ENCODE measurements around the gene SLC2A6. TPM values are rescaled to one million over a fixed set of nuclear protein-coding genes. Genes with fewer than 3 reads are reported as not detected.
"Not testable (repeated sequence)": the region's sequence is repeated elsewhere in the genome, so short reads cannot be mapped to it uniquely, and the experiment has no call there.

SLC2A6 gene
- total RNA-seq, 1 donor from 2014 or later = 2.4 TPM

DNA sequence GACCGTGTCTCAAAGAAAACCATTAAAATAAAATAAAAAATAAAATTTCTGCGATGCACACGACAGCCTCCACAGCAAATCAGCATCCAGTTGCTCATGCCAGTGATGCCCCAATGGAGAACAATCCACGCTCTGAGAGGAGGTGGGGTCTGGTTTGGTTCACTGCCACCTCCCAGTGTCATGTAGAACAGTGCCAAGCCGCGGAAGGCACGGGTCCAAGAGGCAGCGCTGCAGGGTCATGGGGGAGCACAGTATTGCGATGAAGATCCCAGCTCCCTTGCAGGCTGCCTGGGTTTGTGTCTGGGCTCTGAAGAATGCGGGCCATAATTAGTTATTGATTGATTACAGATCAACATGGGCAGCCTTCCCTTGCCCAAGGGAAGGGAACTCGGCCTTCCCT lies 25.2 kb downstream of the SLC2A6 start:
- no peak for DNase-seq
- ATAC-seq = peak; percentile 34
- intact Hi-C loops (cut with micrococcal nuclease) = no loop called here

- intact Hi-C loops (cut with micrococcal nuclease) = no loop called here
- ATAC-seq (no peak), DNase-seq (no peak)
Measured at GRCh38 chr9:133452562-133452961, 26.3 kb downstream of the SLC2A6 start.

DNA sequence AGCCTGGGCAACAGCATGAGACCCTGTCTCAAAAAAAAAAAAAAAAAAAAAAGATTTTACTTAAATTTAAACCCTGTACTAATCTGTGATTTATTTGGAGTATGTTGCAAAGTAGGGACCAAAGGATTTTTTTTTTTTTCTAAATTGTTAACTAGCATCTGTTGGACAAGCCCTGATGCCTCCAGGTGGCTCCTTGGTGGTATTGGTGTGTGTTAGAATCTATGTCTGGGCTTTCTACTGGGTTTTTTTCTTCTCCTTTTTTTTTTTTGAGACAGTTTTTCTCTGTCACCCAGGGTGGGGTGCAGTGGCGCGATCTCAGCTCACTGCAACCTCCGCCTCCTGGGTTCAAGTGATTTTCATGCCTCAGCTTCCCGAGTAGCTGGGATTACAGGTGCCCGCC lies 27.0 kb downstream of the SLC2A6 start:
- DNase-seq; intact Hi-C loops (cut with micrococcal nuclease); ATAC-seq: not testable (repeated sequence)

- no peak for DNase-seq
- no peak for ATAC-seq
- intact Hi-C loops (cut with micrococcal nuclease) = no loop called here
Measured at GRCh38 chr9:133449760-133450159, 29.1 kb downstream of the SLC2A6 start.

GRCh38 chr9:133448487-133448972 lies 30.4 kb downstream of the SLC2A6 start:
- intact Hi-C loops (cut with micrococcal nuclease) = no loop called here
- ATAC-seq = no peak
- DNase-seq = no peak

DNA sequence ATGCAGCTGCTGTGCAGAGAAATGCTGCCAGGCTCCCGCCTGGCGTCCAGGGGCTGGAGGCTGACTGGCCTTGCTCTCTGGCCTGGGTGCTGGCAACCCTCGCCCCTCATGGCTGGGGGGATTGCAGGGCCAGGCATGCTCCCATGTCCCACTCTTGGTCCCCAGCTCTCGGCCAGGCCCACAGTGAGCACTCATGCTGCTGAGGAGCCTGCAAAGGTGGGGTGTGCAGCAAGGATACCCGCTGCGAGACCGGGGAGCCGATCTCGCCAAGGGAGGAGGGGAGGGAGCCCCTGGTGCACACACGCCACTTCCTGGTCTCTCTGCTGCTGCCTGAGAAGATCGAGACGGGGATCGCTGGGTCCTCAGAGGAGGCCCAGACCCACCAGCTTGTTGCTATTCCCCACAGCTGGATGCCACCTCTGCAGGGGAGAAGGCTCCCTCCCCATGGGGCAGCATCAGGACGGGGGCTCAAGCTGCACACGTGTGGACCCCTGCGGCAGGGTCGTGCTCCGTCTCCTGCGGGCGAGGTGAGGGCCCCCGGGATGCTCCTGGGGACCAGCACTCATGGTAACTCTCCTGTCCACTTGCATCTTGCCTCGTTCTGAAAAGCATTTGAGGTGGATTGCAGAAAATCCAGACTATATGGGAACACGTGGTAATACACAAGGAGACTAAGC lies 33.5 kb downstream of the SLC2A6 start:
- DNase-seq = no peak
- ATAC-seq = no peak
- intact Hi-C loops (cut with micrococcal nuclease) = no loop called here

DNA sequence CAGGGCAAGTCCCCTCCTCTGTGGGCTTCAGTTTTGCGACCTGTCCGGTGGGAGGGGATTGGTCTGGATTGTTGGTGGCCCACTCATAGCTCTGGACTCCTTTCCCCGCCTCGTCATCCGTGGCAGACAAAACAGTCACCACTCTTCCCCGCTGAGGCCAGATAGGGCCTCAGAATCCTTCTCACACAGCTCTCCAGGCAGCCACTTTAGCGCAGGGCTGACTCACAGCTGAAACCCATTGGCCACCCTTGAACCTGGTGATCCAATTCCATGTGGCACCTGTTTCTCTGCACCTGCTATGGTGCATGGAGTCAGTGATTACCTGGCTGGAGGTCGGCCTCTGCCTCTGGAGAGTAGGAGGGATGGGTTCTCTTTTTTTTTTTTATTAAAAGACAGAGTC lies 34.9 kb downstream of the SLC2A6 start:
- intact Hi-C loops (cut with micrococcal nuclease) = no loop called here
- ATAC-seq = no peak
- no peak for DNase-seq

GRCh38 chr9:133443248-133443647 lies 35.7 kb downstream of the SLC2A6 start:
- intact Hi-C loops (cut with micrococcal nuclease) = no loop called here
- DNase-seq = no peak
- no peak for ATAC-seq

DNA sequence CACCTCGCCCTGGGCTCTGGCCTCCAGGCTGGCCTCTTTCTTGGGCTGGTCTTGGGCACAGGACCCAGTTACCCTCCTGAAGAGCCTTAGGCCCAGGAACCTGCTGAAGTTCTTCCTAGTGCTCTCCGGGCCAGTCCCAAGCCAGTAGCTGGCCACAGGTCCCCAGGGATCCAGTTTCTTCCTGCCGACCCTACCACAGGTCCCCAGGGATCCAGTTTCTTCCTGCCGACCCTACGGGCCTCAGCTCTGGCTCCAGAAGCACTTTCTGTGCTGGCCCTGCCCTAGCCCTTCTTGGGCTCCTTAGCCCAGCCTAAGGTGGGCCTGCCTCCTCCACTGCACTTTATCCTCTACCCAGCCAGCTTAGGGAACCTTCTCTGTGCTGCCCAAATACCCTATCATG lies 37.3 kb downstream of the SLC2A6 start:
- ATAC-seq (no peak), DNase-seq (no peak)
- intact Hi-C loops (cut with micrococcal nuclease) = no loop called here

- intact Hi-C loops (cut with micrococcal nuclease) = no loop called here
- ATAC-seq (no peak), DNase-seq (no peak)
Measured at GRCh38 chr9:133440874-133441273, 38.0 kb downstream of the SLC2A6 start.

DNA sequence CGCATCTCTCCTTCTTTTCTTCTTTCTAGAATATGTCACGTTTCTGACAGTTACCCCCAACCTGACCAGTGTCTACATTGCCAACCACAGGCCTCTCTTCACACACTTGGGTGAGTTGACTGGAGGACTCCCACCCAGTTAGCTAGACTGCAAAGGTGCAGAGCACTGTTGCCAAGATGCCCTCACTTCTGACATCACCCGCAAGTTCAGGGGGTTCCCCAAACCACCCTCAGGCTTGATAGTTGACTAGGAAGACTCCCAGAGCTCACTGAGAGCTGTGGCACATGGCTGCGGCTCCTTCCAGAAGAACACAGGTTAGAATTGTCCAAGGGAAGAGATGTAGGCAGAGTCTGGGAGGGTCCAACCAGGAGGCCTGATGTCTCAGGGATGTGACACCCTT lies 39.6 kb downstream of the SLC2A6 start:
- no peak for ATAC-seq
- intact Hi-C loops (cut with micrococcal nuclease) = no loop called here
- DNase-seq = no peak

GRCh38 chr9:133437753-133438531 lies 41.0 kb downstream of the SLC2A6 start:
- DNase-seq (no peak), ATAC-seq (no peak)
- intact Hi-C loops (cut with micrococcal nuclease) = no loop called here

- intact Hi-C loops (cut with micrococcal nuclease) = no loop called here
- ATAC-seq = no peak
- DNase-seq = no peak
Measured at GRCh38 chr9:133436681-133437080, 42.2 kb downstream of the SLC2A6 start.

GRCh38 chr9:133433351-133433843 lies 45.5 kb downstream of the SLC2A6 start:
- no peak for ATAC-seq
- intact Hi-C loops (cut with micrococcal nuclease) = no loop called here
- DNase-seq = no peak

DNA sequence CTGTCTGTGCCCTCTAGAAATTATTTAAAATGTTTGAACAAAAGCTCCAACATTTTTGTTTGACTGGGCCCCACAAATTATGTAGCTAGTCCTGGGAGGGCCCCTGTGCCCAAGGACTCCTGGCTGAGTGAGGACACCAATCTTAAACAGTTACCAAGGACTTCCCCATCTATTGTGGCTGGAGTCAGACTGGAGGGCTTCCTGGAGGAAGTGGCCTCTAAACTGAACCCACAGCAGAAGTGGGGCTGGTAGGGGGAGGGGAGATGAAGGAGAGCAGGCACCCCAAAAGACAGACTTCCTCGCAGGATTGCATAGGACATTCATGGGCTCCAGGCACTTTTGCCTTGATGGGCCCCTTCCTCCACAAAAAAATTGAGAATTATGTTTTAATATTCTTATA lies 48.7 kb downstream of the SLC2A6 start:
- no peak for ATAC-seq
- intact Hi-C loops (cut with micrococcal nuclease) = no loop called here

GRCh38 chr9:133429641-133430161 lies 49.2 kb downstream of the SLC2A6 start:
- intact Hi-C loops (cut with micrococcal nuclease) = no loop called here
- peak; percentile 70 for ATAC-seq
- DNase-seq = peak; percentile 49

More for the DNA sequence above, 48.7 kb downstream of the SLC2A6 start:
- no peak for DNase-seq

GRCh38 chr9:133429214-133429613 lies 49.7 kb downstream of the SLC2A6 start:
- ATAC-seq (no peak), DNase-seq (no peak)
- intact Hi-C loops (cut with micrococcal nuclease) = no loop called here

- ATAC-seq (peak; percentile 53), DNase-seq (no peak)
- intact Hi-C loops (cut with micrococcal nuclease) = no loop called here
Measured at GRCh38 chr9:133428617-133429101, 50.2 kb downstream of the SLC2A6 start.

DNA sequence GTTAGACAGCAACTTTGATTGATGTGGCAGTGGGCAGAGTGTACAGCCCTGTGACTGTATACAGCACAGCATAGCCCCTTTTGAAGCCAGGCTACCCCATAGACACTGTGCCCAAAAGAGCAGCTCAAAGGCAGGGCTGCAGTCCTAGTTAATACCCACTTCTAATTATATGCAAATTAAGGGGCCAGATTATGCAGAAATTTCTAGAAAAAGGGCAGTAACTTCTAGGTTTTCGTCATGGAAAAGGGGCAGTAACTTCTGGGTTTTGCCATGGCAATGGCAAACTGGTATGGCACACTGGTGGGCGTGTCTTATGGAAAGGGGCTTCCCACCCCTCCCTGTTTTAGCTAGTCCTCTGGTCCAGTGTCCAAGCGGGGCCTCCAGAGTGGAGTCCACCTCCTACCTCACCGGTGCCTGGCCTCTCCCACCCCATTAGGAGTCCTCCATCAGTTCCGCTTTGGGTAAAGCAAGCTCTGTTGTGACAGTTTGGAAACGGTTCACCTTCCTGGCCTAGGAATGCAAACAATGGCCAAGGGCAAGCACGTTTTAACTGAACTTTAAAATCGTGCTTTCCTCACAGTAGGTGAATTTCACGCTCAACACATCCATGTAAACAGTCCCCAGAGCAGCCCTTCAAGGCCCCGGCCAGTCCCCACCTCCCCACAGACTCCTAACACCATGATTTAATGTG lies 51.1 kb downstream of the SLC2A6 start:
- intact Hi-C loops (cut with micrococcal nuclease) = no loop called here
- DNase-seq (no peak), ATAC-seq (no peak)

DNA sequence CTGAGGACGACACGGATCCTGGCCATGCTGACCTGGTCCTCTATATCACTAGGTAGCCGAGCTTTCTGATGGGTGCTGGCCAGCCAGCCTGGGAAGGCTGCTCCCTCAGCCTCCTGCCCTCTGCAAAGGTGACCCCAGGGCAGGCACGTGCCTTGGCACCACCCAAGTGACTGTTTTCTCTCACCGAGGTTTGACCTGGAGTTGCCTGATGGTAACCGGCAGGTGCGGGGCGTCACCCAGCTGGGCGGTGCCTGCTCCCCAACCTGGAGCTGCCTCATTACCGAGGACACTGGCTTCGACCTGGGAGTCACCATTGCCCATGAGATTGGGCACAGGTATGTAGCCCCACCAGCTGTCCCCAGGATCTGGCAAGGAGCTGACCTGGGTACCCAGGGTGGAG lies 52.9 kb downstream of the SLC2A6 start:
- ATAC-seq (no peak), DNase-seq (no peak)

More for the DNA sequence above, 52.9 kb downstream of the SLC2A6 start:
- intact Hi-C loops (cut with micrococcal nuclease) = no loop called here

Data from left ventricle myocardium superior (tissue), 1 donor.